NCI-H1092 treated with DMSO at 0.1 percent for 48 hours (cell line): ENCODE measurements around the gene MAPRE2.
"Not testable (repeated sequence)": the region's sequence is repeated elsewhere in the genome, so short reads cannot be mapped to it uniquely, and the experiment has no call there.

ENCODE experiments used
- DNase-seq: peaks from one replicate; lab custom pipeline; 2025; lab: John Stamatoyannopoulos, UW

MAPRE2 gene

DNA sequence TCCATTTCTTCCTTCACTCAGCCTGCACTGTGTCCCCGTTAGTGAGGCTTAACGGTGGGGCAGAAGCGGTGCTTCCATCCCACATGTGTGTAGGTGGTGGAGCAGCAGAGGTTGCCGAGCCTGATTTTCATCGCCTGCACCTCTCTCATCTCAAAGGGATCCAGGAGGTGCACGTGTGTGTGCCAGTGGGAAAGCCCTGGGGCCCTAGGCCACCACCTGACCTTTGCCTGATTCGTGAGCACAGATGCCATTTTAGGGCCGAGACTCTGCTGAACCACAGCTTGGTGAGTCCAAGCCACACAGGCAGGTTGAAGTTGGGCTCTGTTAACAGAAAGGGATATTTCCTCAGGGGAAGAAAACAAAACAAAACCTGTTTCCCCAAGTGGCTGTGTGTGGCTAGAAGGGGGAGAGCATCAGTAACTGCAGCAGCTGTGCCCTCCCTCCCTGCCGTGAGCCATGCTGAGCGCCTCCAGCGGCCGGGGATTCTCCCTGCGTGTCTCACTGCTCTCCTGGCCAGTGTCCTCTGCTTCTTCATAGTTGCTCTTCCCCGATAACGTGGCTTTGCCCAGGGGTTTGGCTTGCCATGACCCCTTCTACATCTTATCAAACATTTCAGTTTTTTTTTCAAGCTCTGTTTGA lies 81.5 kb downstream of the MAPRE2 start:
- no peak for DNase-seq

DNA sequence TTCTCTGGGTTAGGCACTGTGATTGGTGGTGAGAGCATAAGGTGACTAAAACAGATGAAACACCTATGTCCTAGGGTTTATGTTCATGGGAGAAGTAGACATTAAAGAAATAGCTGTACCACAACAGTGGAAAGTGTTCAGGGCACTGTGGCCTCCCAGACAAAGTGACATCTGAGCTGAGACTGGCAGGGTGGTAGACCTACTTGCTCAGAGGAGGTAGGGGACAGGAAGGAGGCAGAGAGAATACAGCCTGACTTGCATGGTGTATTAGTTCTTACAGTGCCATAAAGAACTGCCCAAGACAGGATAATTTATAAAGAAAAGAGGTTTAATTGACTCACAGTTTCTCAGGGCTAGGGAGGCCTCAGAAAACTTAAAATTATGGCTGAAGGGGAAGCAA lies 82.6 kb downstream of the MAPRE2 start:
- DNase-seq: no peak

DNA sequence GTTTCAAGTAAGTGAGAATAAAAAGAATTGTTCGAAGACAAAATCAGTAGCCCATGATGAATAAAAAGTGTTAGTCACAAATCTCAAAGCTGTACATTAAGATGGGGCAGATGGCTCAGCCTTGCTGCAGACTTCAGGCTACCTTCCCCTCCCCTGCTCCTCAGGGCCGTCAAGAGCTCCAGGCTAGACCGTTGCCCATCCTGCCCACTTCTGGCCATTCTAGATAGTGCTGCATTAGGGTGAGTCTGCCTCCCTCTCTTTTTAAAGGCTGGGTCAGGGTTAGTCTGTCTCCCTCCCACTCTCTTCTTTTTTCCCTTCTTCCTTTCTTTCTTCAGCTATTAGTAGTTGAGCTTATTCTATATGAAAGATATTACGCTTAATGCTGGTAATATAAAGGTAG lies 86.0 kb downstream of the MAPRE2 start:
- no peak for DNase-seq

DNA sequence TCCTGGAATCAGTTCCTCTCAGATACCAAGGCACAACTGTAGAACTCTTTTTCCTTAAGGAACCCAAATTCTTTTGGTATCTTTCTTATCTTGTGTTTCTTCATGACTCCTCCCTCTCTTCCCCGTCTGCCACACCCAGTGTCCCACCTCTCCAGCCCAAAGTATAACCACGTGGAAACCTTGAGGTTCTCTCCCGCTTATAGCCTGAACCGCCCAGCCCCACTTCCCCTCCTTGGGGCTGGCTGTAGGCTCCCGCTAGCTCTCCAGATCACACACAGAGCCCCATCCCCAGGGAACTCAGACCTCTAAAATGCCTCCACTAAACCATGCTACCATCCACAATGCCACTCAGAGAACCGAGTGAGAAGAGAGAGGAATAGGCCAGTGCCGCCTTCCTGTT lies 87.5 kb downstream of the MAPRE2 start:
- DNase-seq: no peak

DNA sequence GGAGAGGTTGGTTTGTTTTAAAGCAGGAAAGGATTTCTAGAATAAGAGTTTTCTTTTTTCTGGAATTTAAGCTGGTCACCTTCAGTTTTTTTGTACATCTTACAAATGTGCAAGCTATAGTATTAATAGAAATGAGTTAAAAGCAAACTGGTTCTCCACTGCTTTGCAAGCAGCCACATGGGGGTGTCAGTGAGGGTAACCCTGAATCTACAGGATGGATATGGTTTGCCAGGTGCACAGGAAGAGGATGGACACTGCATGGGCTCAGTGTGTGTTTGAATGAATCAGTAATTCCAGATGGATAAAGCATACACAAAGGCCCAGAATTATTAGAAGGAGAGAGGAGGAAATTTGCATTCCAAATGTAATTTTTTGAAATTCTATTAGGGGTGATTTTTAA lies 89.0 kb downstream of the MAPRE2 start:
- DNase-seq: no peak

DNA sequence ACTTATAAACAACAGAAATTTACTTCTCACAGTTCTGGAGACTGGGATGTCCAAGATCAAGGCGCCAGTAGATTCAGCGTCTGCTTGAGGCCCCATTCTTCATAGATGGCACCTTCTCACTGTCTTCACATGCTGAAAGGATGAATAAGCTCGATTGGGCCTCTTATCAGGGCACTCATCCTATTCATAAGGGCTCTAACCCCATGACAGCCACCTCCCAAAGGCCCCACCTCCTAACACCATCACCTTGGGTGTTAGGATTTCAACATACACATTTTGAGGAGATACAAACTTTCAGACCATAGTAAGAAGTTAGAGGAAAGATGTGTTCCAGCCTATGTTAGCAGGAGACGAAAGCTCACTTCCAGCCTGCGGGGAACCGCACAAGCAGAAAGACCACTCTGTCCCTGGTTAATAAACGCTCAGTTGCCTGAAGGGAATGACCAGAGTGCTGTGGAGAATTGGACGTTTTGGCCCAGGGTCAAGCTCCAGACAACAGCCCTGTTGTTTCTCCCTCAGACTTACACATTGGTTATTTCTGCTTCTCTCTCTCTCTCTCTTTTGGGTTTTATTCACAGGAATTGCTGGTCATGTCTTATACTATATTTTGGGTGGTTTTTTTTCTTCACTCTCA lies 90.3 kb downstream of the MAPRE2 start:
- no peak for DNase-seq

DNA sequence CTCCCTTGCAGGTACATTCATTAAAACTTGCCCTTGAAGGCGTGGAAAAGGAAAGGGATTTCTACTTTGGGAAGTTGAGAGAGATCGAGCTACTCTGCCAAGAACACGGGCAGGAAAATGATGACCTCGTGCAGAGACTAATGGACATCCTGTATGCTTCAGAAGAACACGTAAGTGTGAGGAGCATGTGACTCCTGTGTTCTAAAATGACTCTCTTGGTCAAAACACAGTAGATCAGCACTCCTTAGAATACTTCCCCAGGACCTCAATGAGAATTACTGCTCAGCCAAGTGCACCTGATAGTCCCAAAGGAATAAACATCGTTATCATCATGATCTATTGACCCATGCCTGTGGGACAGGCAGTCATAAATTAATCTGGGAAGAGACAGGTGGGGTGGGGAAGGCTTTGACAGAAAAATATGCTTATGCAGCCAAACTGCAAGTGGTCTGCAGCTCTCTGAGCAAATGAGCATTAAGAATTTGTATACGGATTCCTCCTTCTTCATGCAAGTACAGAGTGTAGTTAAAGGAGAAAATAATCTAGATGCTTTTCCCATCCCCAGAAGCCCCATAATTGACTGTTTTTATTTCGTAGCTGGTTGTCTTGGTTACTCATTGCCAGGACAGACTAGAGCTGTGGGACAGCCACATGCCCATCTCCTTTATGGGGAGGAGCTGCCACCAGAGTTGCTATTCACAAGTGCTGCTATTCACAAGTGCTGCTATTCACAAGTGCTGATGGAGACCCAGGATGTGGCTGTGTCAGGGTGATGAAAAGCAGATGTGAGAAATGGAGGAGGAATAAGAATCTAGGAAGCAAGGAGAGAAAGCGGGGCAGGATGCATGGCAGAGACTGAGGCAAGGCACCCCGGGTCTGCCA lies 91.0 kb downstream of the MAPRE2 start:
- DNase-seq: no peak

DNA sequence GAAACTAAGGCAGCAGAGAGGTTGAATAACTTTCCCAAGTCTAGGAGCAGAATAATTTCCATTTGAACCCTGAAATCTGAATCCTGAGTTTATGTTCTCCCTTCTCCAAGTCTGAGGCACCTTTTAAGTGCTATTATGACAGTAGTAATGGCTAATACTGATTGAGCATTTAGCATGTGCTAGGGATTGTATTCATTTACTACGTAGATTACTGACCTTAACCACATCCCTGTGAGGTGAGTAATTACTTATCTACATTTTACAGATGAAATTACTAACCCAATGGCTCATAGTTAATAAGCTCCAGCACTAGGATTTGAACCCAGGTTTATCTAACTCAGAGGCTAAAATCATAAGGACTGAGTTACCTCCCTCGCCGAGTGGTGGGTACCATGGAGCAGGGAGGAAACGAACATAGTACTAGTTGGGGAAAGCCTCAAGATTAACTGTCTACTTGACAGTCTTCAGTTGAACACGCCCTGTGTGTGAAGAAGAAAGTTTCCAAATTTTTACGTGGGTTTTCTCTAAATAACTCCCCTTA lies 93.0 kb downstream of the MAPRE2 start:
- no peak for DNase-seq

DNA sequence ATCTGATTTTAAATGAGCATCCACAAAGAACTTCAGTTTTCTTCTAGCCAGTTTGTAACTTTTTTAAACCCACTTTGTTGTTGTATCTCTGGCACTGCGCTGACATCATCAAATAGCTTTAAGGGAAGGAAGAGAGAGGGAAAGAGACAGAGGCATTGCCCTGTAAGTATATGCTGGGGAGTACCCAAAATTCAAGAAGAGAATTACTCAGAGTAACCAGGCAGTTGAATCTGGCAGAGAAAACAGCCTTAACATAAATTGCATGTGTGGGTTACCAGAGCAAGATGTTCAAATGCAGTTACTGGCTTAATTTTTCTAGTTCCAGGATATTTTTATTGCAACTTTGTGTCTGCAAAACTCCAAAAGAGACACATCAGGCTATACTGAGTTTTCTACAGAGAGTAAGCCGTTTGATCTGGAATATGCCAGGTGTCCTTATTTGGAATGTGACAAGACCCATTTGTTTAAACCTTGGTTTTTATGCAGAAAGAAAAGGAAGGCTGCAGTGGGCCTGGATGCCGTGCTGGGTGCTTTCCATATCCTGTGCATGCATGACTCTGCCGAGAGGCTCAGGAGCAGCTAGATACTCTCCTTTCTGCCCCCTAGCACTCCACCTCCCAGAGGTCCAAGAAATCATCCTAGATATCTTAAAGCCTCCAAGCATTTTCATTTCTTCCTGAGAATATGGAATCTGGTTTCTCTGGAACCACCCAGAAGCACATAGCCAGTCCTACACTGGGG lies 93.7 kb downstream of the MAPRE2 start:
- DNase-seq: no peak

DNA sequence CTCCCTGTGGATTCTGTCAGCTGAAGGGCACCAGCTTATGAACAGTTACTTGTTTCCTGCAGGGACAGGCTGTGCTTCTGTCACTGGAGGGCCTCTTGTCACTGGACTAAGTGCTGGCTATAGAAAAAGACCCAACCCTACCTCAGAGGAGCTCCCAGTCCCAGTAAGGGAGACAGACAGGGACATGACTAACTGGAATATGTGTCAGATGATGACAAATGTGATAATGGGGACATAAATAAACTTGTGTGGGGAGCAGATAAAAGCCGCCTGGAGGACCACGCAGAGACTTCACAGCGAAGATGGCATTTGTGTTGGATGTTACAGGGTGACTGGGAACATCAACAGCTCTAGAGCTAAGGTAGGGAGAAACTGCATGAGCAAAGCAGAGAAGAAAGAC lies 95.0 kb downstream of the MAPRE2 start:
- DNase-seq: no peak

DNA sequence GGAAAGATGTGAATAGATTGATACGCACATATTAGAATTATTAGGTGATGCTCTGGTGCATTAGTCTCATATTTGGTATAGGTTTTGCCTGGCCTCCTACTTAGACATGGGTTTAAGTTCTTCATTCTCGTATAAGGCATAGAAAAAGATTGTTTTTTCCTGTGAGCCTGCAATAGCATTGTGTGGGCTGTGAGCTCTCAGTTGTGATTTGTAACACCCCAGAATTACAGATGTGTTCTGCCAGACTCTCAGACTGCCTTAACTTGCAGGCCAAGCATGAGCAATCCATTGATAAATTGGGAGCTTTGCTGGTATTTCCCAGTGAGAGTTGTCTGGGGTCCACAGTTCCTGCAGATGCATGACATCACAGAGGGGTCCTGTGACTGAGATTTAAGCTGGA lies 95.7 kb downstream of the MAPRE2 start:
- DNase-seq: no peak

DNA sequence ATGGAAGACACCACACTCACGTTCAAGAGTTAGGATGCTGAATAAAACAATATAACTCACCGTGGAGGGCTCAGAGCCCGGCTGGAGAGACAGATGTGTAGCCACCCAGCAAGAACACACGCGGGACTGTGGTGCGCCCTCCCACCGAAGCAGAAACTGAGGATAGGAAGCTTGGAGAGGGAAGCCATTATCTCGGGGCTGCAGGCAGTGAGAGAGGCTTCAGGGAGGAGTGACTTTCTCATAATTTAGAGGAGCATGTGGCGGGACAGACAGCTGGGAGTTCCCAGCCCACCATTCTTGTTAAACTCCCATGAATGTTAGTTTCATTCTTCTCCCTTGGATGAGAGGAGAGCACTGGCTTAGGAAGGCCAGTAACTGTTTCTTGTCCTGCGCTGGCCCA lies 96.4 kb downstream of the MAPRE2 start:
- no peak for DNase-seq

DNA sequence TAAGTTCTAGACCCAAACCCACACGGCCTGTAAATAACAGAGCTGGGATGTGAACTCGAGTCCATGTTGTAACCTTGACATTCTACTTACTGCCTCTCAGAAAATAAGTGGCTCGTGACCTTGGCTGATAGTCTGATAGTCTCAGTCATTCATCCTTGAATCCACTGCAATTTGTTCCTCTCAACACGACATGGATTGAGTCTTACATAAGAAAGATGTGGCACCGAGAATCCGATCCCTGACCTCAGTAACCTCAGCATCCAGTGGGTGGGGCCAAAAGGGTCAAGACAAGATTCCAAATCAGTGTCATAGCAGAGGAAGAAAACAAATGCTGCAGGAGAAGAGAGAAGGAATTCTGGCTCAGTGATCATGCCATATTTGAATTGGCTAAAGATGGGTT lies 97.6 kb downstream of the MAPRE2 start:
- no peak for DNase-seq

DNA sequence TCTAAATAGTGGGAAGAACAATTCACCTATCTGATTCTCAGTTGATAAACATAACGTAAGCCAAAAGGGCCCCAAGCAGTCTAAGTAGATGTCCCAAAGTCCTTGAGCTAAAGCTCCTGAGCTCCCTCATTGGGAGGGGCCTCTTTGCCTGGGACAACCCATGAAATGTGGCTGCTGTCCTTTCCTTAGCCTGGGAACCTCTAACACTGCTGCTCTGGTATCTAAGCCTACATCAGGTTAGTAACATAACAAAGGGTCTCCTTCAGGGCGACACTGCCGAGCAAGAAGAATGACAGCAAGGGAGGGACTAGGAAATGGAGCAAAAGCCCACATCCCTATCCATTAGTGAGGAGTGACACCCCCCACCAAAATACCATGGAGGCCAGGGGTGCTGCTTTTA lies 98.3 kb downstream of the MAPRE2 start:
- DNase-seq: no peak

DNA sequence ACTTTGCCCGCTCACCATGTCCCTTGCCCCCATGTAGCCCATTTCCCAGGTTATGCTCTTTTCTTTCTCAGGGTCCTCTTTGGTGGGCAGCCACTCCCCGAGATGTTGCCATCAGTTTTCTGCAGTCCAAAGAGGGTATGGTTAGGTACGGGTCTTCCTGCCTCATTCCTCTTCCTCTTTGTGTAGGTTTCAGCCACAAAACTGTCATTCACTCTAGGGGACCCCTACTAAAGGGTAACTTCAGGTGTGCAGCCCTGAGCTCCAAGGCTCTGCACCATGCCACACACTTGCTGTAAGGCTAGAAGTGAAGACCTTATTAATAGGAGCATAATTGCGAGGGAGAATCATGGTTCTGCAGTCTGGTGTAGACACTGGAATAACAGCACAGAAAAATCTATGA lies 99.9 kb downstream of the MAPRE2 start:
- no peak for DNase-seq

DNA sequence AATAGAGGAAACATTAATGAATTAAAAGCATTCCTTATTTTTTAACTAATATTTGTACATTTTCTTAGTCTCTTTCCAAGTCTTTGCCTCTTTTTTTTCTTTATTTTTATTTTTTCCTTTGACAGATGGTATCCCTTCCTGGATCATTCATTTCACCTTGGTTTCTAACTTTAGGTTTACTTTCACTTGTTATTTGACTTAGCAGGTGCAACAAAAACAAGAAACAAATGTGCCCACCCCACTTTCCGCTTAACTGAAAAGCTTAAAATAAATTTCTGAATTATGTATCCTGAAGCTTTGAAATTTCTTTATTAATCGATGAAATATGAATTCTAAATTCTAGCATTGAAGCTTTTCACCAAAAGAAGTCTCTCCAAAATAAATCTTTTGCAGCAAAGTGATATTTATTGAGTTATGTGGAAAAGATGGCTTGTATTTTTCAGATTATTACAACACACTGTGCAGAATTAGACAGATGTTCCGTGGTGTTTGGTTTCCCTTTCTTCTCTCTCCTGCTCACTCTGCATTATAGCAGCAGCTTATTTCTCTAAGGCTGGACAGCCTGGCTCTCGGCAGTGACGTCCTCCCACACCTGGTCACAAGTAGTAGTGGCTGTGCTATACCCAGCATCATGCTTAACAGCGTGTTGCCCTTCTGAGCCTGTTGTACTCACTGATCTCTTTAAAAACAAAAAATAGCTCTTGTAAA lies 100.5 kb downstream of the MAPRE2 start:
- peak; percentile 26 for DNase-seq

DNA sequence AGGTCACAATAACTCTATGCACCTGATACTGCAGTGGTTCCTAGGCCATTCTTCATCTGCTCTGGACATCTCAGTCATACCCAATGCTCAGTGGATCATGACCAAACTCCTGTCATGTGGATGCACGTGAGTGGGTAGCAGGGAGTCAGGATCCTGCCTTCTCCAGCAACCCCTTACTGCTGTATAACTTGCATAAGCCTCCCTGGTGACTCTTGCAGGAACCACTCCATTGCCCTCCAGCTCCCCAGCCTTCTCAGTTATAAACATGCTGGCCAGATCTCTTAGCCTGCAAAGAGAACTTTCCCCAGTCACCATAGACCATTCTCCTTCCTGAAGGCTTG lies 101.0 kb downstream of the MAPRE2 start:
- peak; percentile 26 for DNase-seq

DNA sequence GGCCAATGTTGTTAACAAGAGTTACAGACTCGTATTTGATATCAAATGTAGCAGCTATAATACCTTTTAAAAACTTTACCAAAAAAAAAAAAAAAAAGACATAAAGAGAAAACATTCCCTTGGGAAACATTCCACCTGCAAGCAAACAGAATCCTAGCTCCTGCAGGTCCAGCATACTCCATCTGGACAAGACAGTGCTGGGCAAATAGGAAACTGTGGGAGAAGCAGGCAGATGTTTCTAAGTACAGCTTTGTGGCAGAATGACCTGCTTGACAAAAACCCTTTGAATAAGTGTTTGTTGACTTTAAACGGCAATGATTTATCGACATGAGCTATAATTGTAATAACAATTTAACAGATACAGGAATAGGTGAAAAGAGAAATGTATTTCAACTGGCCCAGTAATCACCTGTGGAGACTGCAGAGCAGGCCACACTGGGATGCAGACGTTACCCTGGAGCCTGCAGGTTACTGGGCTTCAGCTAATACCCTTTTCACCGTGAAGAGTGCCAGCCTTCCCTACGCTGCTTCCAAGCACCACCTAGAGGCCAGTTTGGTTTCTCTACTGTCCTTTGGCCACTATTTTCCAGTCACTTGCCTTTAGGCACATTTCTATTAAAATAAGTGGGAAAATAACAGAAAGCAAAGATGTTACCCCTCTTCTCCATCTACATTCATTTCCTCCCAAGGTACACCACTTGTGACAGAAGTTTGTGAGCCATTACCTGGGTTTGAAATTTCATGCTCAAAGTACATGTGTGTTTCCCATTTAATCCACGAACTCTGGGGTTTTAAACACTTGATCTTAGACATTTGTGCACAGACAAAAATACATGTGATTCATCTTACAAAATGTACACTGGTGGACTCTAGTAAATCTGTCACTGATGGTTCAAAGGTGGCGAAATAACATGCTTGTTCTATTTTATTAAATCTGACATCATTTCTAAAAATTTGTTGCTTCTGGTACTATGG lies 102.7 kb downstream of the MAPRE2 start:
- DNase-seq: peak; percentile 97

DNA sequence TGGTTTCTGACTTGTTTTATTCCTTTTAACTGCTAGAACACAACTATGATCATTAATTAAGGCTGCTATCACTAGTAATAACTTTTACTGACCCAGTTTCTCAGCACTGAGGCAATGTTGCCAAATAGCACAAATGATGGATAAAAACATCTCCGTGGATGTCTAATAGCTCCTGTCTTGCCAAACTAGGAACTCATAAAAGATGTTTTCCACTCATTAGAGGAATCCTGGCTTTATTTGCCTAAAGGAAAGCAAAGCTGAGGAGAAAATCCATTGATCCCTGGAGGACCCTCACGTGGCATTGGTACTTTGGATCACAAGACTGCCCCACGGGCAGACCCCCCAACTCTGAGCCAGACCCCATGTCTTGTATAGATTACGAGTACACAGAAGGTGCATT lies 103.5 kb downstream of the MAPRE2 start:
- no peak for DNase-seq

DNA sequence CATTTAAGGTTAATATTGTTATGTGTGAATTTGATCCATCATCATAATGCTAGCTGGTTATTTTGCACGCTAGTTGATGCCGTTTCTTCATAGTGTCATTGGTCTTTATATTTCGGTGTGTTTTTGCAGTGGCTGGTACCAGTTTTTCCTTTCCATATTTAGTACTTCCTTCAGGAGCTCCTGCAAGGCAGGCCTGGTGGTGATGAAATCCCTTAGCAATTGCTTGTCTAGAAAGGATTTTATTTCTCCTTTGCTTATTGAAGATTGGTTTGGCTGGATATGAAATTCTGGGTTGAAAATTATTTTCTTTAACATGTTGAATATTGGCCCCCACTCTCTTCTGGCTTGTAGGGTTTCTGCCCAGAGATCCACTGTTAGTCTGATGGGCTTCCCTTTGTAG lies 109.0 kb downstream of the MAPRE2 start:
- not testable (repeated sequence) for DNase-seq
